MM.1S (cell line): ENCODE results near the gene FAM53A.

ENCODE experiments used
- DNase-seq: peaks from one replicate; pipeline ENCODE4 v3.0.0-alpha.2; 2015
- H2AFZ ChIP-seq: fragments of 300-600 bp; sonication (generic); 2 replicates; pipeline ENCODE4 v1.6.0; 2016; ENCODE audit warnings: antibody characterized with exemption, low read length
- H3F3A ChIP-seq: fragments of 300-600 bp; sonication (generic); 2 replicates; pipeline ENCODE4 v1.6.1; 2016; ENCODE audit warnings: mild to moderate bottlenecking, antibody characterized with exemption, low read length, moderate library complexity, mixed read lengths; ENCODE audit not compliant: insufficient read depth
- H3K27ac ChIP-seq: fragments of 300-600 bp; sonication (generic); 2 replicates; pipeline ENCODE4 v1.5.1; 2016; ENCODE audit warnings: mild to moderate bottlenecking, low read length
- H3K27me3 ChIP-seq: fragments of 300-600 bp; sonication (generic); replicated peaks from 2 replicates; pipeline ENCODE4 v1.6.0; 2016; ENCODE audit warnings: low read length; ENCODE audit not compliant: insufficient read depth
- H3K36me3 ChIP-seq: fragments of 300-600 bp; sonication (generic); replicated peaks from 2 replicates; pipeline ENCODE4 v1.6.1; 2016; ENCODE audit warnings: mild to moderate bottlenecking, low read length, mixed read lengths; ENCODE audit not compliant: insufficient read depth
- H3K4me1 ChIP-seq: fragments of 300-600 bp; sonication (generic); 2 replicates; pipeline ENCODE4 v1.6.1; 2016; ENCODE audit warnings: low read length, mixed read lengths
- H3K4me2 ChIP-seq: fragments of 300-600 bp; sonication (generic); 2 replicates; pipeline ENCODE4 v1.6.0; 2016; ENCODE audit warnings: low read depth, low read length
- H3K4me3 ChIP-seq: fragments of 300-600 bp; sonication (generic); 2 replicates; pipeline ENCODE4 v1.5.1; 2016; ENCODE audit warnings: low read length, mixed read lengths
- H3K79me2 ChIP-seq: fragments of 300-600 bp; sonication (generic); 2 replicates; pipeline ENCODE4 v1.6.1; 2016; ENCODE audit warnings: mixed run types, low read length, mixed read lengths
- H3K9ac ChIP-seq: fragments of 300-600 bp; sonication (generic); 2 replicates; pipeline ENCODE4 v1.6.1; 2016; ENCODE audit warnings: low read length, mixed read lengths
- H3K9me2 ChIP-seq: fragments of 300-600 bp; sonication (generic); replicated peaks from 2 replicates; pipeline ENCODE4 v1.6.1; 2016; ENCODE audit warnings: mild to moderate bottlenecking, low read length, mixed read lengths; ENCODE audit not compliant: insufficient read depth
- H3K9me3 ChIP-seq: fragments of 300-600 bp; sonication (generic); replicated peaks from 2 replicates; pipeline ENCODE4 v1.6.1; 2016; ENCODE audit warnings: mild to moderate bottlenecking, low read length, mixed read lengths; ENCODE audit not compliant: insufficient read depth
- H4K20me1 ChIP-seq: fragments of 300-600 bp; sonication (generic); 2 replicates; pipeline ENCODE4 v1.6.1; 2016; ENCODE audit warnings: mild to moderate bottlenecking, low read length, moderate library complexity, mixed read lengths; ENCODE audit not compliant: insufficient read depth
- CTCF ChIP-seq: fragments of 300-600 bp; sonication (generic); IDR thresholded peaks from 2 replicates; pipeline ENCODE4 v1.5.1; 2016; ENCODE audit warnings: antibody characterized with exemption, low read length, mixed read lengths
- EZH2 ChIP-seq: fragments of 300-600 bp; sonication (generic); optimal IDR thresholded peaks from 2 replicates; pipeline ENCODE3; 2017; ENCODE audit warnings: low read depth, mild to moderate bottlenecking, antibody characterized with exemption, low read length, mixed read lengths
- EZH2phosphoT487 ChIP-seq: fragments of 300-600 bp; sonication (generic); IDR thresholded peaks from 2 replicates; pipeline ENCODE4 v1.6.1; 2018; ENCODE audit warnings: antibody characterized with exemption, low read length

Gene FAM53A

DNA sequence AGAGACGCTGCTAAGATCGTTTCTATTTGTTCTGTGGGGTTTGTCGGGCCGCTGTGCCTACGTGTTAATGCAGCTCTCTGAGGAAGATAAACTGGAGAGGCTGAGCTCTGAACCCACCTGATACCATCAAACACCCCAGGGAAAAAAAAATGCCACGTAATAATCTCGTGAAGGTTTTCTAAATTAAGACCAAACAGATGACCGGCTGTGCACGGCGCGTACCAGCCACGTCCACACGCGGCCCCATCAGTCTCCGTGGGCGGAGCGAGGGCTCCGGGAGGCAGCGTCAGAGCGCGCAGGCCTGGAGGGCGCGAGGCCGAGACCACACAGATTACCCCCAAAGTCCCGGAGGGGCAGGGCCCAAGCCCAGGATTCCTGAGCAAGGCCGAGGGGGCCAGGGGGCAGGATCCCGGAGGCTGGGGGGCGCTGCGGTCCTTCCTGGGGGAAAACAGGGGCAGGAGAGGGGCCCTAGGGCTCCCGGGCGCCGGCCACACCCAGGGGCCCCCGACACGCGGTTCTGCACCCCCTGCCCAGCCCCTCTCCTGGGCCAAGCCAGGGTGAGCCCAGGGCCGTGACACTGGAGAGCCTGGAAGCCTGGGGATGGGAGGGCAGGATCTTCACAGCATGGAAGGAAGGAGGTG, 91.9 kb downstream of the FAM53A start:
- H4K20me1 ChIP-seq = no peaks in the 10 kb centered on the region
- TF ChIP-seq EZH2phosphoT487 = no peak
- no peak for TF ChIP-seq CTCF
- TF ChIP-seq EZH2 = no peak
- H3K4me3 ChIP-seq = no peak overlapping the region
- peaks cover 6% of the 10 kb centered on the region for H3K27me3 ChIP-seq
- no peaks in the 10 kb centered on the region for H3K36me3 ChIP-seq
- no peaks in the 10 kb centered on the region for H3K4me1 ChIP-seq
- H3K9ac ChIP-seq = no peak overlapping the region
- no peak overlapping the region for H3K27ac ChIP-seq
- H3F3A ChIP-seq = no peaks in the 10 kb centered on the region
- no peaks in the 10 kb centered on the region for H3K79me2 ChIP-seq
- H3K9me3 ChIP-seq = no peaks in the 10 kb centered on the region
- no peaks in the 10 kb centered on the region for H3K9me2 ChIP-seq
- no peak overlapping the region for H2AFZ ChIP-seq
- no peak for DNase-seq
- no peak overlapping the region for H3K4me2 ChIP-seq

DNA sequence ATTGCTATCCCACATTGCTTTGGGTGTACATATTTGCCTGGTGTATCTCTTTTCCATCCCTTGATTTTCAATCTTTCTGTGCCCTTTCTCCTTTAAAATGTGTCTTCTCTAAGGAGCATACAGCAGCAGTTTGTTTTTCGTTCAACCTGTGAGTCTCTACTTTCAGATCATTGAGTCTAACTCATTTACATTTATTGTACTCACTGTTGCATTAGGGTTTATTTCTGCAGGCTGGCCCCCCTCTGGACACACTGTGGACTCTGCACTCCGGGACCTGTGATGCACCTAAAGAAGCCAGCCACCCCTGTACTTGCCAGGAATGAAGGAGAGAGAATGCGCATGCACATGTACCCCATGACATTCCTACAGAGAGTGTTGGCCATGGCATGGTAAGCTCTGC, 93.0 kb downstream of the FAM53A start:
- peaks cover 11% of the 10 kb centered on the region for H3K27me3 ChIP-seq
- H3K4me3 ChIP-seq = no peak overlapping the region
- no peak overlapping the region for H3K4me2 ChIP-seq
- no peak overlapping the region for H3K27ac ChIP-seq
- no peaks in the 10 kb centered on the region for H3K9me2 ChIP-seq
- TF ChIP-seq EZH2 (no peak), CTCF (no peak)
- H3F3A ChIP-seq = no peaks in the 10 kb centered on the region
- H2AFZ ChIP-seq = no peak overlapping the region
- no peak for DNase-seq
- H3K36me3 ChIP-seq = no peaks in the 10 kb centered on the region
- H3K9ac ChIP-seq = no peak overlapping the region
- no peaks in the 10 kb centered on the region for H3K9me3 ChIP-seq
- no peaks in the 10 kb centered on the region for H3K79me2 ChIP-seq
- no peaks in the 10 kb centered on the region for H4K20me1 ChIP-seq
- no peaks in the 10 kb centered on the region for H3K4me1 ChIP-seq

- no peak overlapping the region for H3K4me3 ChIP-seq
Observed at GRCh38 chr4:1590244-1590643, 93.9 kb downstream of the FAM53A start.

More at GRCh38 chr4:1590244-1590643, 93.9 kb downstream of the FAM53A start:
- H4K20me1 ChIP-seq = no peaks in the 10 kb centered on the region
- H3K27me3 ChIP-seq = peaks cover 11% of the 10 kb centered on the region
- TF ChIP-seq EZH2phosphoT487 = no peak
- TF ChIP-seq CTCF = no peak
- TF ChIP-seq EZH2 = no peak
- H3K79me2 ChIP-seq = no peaks in the 10 kb centered on the region
- no peaks in the 10 kb centered on the region for H3F3A ChIP-seq
- H3K4me1 ChIP-seq = no peaks in the 10 kb centered on the region
- no peaks in the 10 kb centered on the region for H3K36me3 ChIP-seq
- H3K27ac ChIP-seq = no peak overlapping the region
- H3K4me2 ChIP-seq = no peak overlapping the region
- H3K9me2 ChIP-seq = no peaks in the 10 kb centered on the region
- no peaks in the 10 kb centered on the region for H3K9me3 ChIP-seq
- DNase-seq = no peak
- no peak overlapping the region for H2AFZ ChIP-seq
- H3K9ac ChIP-seq = no peak overlapping the region
